GM12878 (cell line): ENCODE measurements around the gene LRP10. TPM values are rescaled to one million over a fixed set of nuclear protein-coding genes. Genes with fewer than 3 reads are reported as not detected.

ENCODE experiments used
- ATAC-seq: fragments of 200-7000 bp; cut with Tn5 transposase; 3 replicates; pipeline ENCODE4 v1.9.1; 2020; ENCODE audit warnings: mild to moderate bottlenecking, moderate library complexity
- BruUV-seq: library from RNA; stranded (reverse); fragments of 400-500 nt; replicated peaks from 2 replicates; lab custom pipeline; 2021; lab: Mats Ljungman, UMichigan
- CTCF ChIA-PET: fragments of 300-600 bp; sonication (Branson Sonifier 250); formaldehyde crosslinking; extraction: SDS; loops from one replicate; lab custom pipeline; 2021; ENCODE audit warnings: inconsistent platforms; lab: Yijun Ruan, JAX
- POLR2A ChIA-PET: fragments of 350-600 bp; formaldehyde crosslinking; extraction: SDS; loops from one replicate; lab custom pipeline; 2021; ENCODE audit warnings: inconsistent platforms; lab: Charles Lee
- RAD21 ChIA-PET: fragments of 300-600 bp; sonication (Branson Sonifier 250); formaldehyde crosslinking; loops from one replicate; lab custom pipeline; 2023; ENCODE audit warnings: antibody characterized with exemption; ENCODE audit not compliant: unreplicated experiment; lab: Charles Lee
- SMC1A ChIA-PET: fragments of 300-600 bp; sonication (Branson Sonifier 250); formaldehyde crosslinking; loops from one replicate; lab custom pipeline; 2023; ENCODE audit not compliant: unreplicated experiment, uncharacterized antibody; lab: Charles Lee
- DNase-seq: peaks from one replicate; pipeline ENCODE4 v3.0.0-alpha.2; 2011; ENCODE audit warnings: low read depth, low spot score
- FAIRE-seq: peaks from 3 replicates; lab custom pipeline; 2011; peaks lifted over from hg19 to GRCh38; lab: Jason Lieb, UNC
- H2AFZ ChIP-seq: 2 replicates; pipeline ENCODE4 v1.6.0; 2011; ENCODE audit warnings: low read depth, low read length, control low read depth; ENCODE audit not compliant: control insufficient read depth
- H3K27ac ChIP-seq: 2 replicates; pipeline ENCODE4 v1.5.1; 2011; ENCODE audit warnings: control low read depth; ENCODE audit not compliant: control insufficient read depth, insufficient read depth
- H3K27me3 ChIP-seq, 2 experiments: replicated peaks in 1 of 2; 2 replicates each; pipeline versions ENCODE4 v1.6.0 to v1.6.1; 2011; ENCODE audit warnings: low read length in 1 of 2; ENCODE audit not compliant: control insufficient read depth in 2 of 2, insufficient read depth in 2 of 2
- H3K36me3 ChIP-seq, 2 experiments: 2 replicates each; pipeline ENCODE4 v1.5.1; 2011; ENCODE audit warnings: low read length in 1 of 2; ENCODE audit not compliant: control insufficient read depth in 2 of 2, insufficient read depth in 2 of 2
- H3K4me1 ChIP-seq: 2 replicates; pipeline ENCODE4 v1.6.1; 2011; ENCODE audit warnings: mild to moderate bottlenecking, low read length, moderate library complexity, mixed read lengths; ENCODE audit not compliant: control insufficient read depth, insufficient read depth
- H3K4me2 ChIP-seq: 2 replicates; pipeline ENCODE4 v1.6.0; 2011; ENCODE audit warnings: control low read depth; ENCODE audit not compliant: control insufficient read depth, insufficient read depth
- H3K4me3 ChIP-seq: fragments of 200-600 bp; sonication (generic); 2 replicates; pipeline ENCODE4 v1.5.1; 2016
- H3K79me2 ChIP-seq: 2 replicates; pipeline ENCODE4 v1.6.0; 2011; ENCODE audit warnings: low read length; ENCODE audit not compliant: control insufficient read depth, insufficient read depth
- H3K9ac ChIP-seq: 2 replicates; pipeline ENCODE4 v1.8.0; 2011; ENCODE audit warnings: low read length, control low read depth, mixed read lengths; ENCODE audit not compliant: control insufficient read depth, insufficient read depth
- H3K9me3 ChIP-seq: replicated peaks from 3 replicates; pipeline ENCODE4 v1.5.1; 2011; ENCODE audit warnings: mild to moderate bottlenecking, low read length; ENCODE audit not compliant: control insufficient read depth, insufficient read depth
- H4K20me1 ChIP-seq: 2 replicates; pipeline ENCODE4 v1.6.0; 2011; ENCODE audit not compliant: control insufficient read depth, insufficient read depth
- CEBPB ChIP-seq, 2 experiments: fragments of 150-350 bp in 1 of 2; IDR thresholded peaks; 2 replicates each; pipeline ENCODE4 v1.6.1; 2012 to 2014; ENCODE audit warnings: low read depth in 2 of 2, low read length in 2 of 2, borderline replicate concordance in 1 of 2, inconsistent platforms in 1 of 2
- EED ChIP-seq: sonication (generic); IDR thresholded peaks from 2 replicates; pipeline ENCODE4 v1.6.1; 2016; ENCODE audit warnings: antibody characterized with exemption, low read depth
- FOS ChIP-seq: IDR thresholded peaks from 3 replicates; pipeline ENCODE4 v1.6.1; 2011; ENCODE audit warnings: borderline replicate concordance; ENCODE audit not compliant: insufficient read length; ENCODE audit errors: extremely low read depth
- IKZF1 ChIP-seq: fragments of 450-650 bp; conservative IDR thresholded peaks from 2 replicates; pipeline ENCODE4 v1.6.1; 2017; ENCODE audit warnings: antibody characterized with exemption, mild to moderate bottlenecking
- NFIC ChIP-seq: IDR thresholded peaks from 2 replicates; pipeline ENCODE4 v1.6.1; 2012; ENCODE audit warnings: low read depth, mild to moderate bottlenecking, inconsistent platforms, low read length, moderate library complexity
- REST ChIP-seq: IDR thresholded peaks from 2 replicates; pipeline ENCODE4 v1.6.1; 2012; ENCODE audit warnings: mild to moderate bottlenecking, low read depth, low read length
- SUZ12 ChIP-seq: fragments of 200-600 bp; sonication (generic); IDR thresholded peaks from one replicate; pipeline ENCODE4 v1.6.1; 2018; ENCODE audit warnings: antibody characterized with exemption, mild to moderate bottlenecking; ENCODE audit not compliant: unreplicated experiment
- TBL1XR1 ChIP-seq: IDR thresholded peaks from 2 replicates; pipeline ENCODE4 v1.6.1; 2012; ENCODE audit warnings: low read depth, low read length, improper control_type of control experiment
- TCF3 ChIP-seq: IDR thresholded peaks from 2 replicates; pipeline ENCODE4 v1.6.1; 2012; ENCODE audit warnings: low read depth, mild to moderate bottlenecking, low read length, borderline replicate concordance; ENCODE audit not compliant: insufficient read depth
- ZZZ3 ChIP-seq: IDR thresholded peaks from 2 replicates; pipeline ENCODE4 v1.6.1; 2011; ENCODE audit warnings: low read depth; ENCODE audit not compliant: control insufficient read depth, insufficient read length
- WGBS: methylation state at CpG from one replicate; pipeline ENCODE4 v1.1.6; 2016; ENCODE audit warnings: low lambda C conversion rate; ENCODE audit not compliant: insufficient replicate concordance, insufficient coverage; ENCODE audit errors: missing lambda C conversion rate; 5-methylcytosine and 5-hydroxymethylcytosine counted together
- in situ Hi-C: fragments of 300-500 bp; cut with MboI; formaldehyde crosslinking; loops from 9 replicates; pipeline ENCODE4 v1.14.3; 2018; ENCODE audit warnings: mixed read lengths
- intact Hi-C: fragments of 100-400 bp; cut with micrococcal nuclease; formaldehyde crosslinking; loops from one replicate; pipeline ENCODE4 v1.14.2; 2022; ENCODE audit not compliant: unreplicated experiment
- polyA plus RNA-seq, 11 experiments: library from polyadenylated mRNA; depleted of rRNA in 4 of 11; unstranded in 6 of 11; stranded (reverse) in 5 of 11; fragments of >200 nt; fragmentation: Nextera tagmentation in 4 of 11; fragmentation: Illumina TruSeq in 1 of 11; extraction: Ambion mirVana in 4 of 11; extraction: Trizol in 1 of 11; gene quantifications; 1 replicate in 1 of 11; 2 replicates in 10 of 11; pipeline versions ENCODE4 v1.2.1 to v1.2.3, GENCODE V29; 2011 to 2016; ENCODE audit warnings: inconsistent platforms in 2 of 11, missing spikeins in 2 of 11, low read depth in 1 of 11
- total RNA-seq, 4 experiments: library from RNA; depleted of rRNA in 3 of 4; stranded (reverse); fragments of >200 nt in 3 of 4; fragmentation: Illumina TruSeq in 1 of 4; extraction: Trizol in 1 of 4; gene quantifications; 2 replicates each; pipeline versions ENCODE4 v1.2.1 to v1.2.3, GENCODE V29; 2013 to 2021
- TF ChIP-seq, protein P1 (sequence below): fragments of 450-650 bp; IDR thresholded peaks from 2 replicates; pipeline ENCODE4 v1.6.1; 2017; ENCODE audit warnings: mild to moderate bottlenecking, low read depth, inconsistent platforms; ENCODE audit not compliant: poor library complexity, severe bottlenecking
- TF ChIP-seq, protein P2 (sequence below): fragments of 450-650 bp; IDR thresholded peaks from 2 replicates; pipeline ENCODE4 v1.6.1; 2016; ENCODE audit warnings: mild to moderate bottlenecking, moderate library complexity, borderline replicate concordance

Gene LRP10
- total and polyA plus RNA-seq, 10 of the 15 experiments (the other 5 are each of a cell fraction or from before 2014, with no cell fraction given) = 3.0 to 56.9 (median 20.9) TPM

DNA sequence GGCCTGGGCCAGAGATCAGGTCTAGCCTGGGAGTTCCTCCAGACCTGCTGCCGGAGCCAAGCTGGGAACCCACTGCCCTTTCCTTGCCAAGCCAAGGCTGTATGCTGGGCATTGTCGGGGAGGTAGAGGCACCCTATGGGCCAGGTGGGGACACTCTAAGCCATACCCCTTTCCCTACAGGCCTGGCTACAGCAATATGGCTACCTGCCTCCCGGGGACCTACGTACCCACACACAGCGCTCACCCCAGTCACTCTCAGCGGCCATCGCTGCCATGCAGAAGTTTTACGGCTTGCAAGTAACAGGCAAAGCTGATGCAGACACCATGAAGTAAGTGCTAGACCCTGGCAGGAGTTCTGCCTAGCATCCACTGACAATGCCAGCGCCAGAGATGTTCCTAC lies 30.2 kb upstream of the LRP10 start (continued):
- no peak for TF ChIP-seq CEBPB (IDR thresholded peaks at IDR 0.05; ENCODE audit: borderline replicate concordance in 1 of 2, low read depth in 2 of 2, low read length in 2 of 2)
- TF ChIP-seq EED = no peak
- no peak for TF ChIP-seq TBL1XR1
- no peak for TF ChIP-seq SUZ12
- no peak for TF ChIP-seq REST
- TF ChIP-seq TCF3 = no peak
- no peak for TF ChIP-seq ZZZ3
- TF ChIP-seq NFIC = no peak
- TF ChIP-seq, all 136 proteins: peak for 0

- Histone ChIP-seq H3K9ac (no peak overlapping the region), H3K4me3 (no peak overlapping the region), H3K27ac (no peak overlapping the region), H3K9me3 (no peaks in the 10 kb centered on the region), H3K27me3 (no peaks in the 10 kb centered on the region), H3K79me2 (no peaks in the 10 kb centered on the region), H4K20me1 (no peaks in the 10 kb centered on the region), H3K4me1 (peaks cover 21% of the 10 kb centered on the region), H3K4me2 (no peak overlapping the region), H2AFZ (no peak overlapping the region), H3K36me3 (no peaks in the 10 kb centered on the region)
- BruUV-seq = no TSS peak
- in situ Hi-C loops = loop anchor here (10.0 kb wide), 1 partner anchor 527 kb away; no protein-coding TSS in a partner anchor
- RAD21 ChIA-PET = no interaction called here
- DNase-seq = no peak
- CTCF ChIA-PET = interaction anchor here (0.9 to 1.7 kb wide), 3 partner anchors 11 to 19 kb away, joined by 3 to 15 read pairs (median 9); no protein-coding TSS in a partner anchor
- no peak for ATAC-seq
- POLR2A ChIA-PET = no interaction called here
- SMC1A ChIA-PET = interaction anchor here (1.3 to 2.0 kb wide), 3 partner anchors 10 to 19 kb away, joined by 4 to 5 read pairs (median 4); no protein-coding TSS in a partner anchor
- WGBS = 61% methylated on average over 8 of the region's 8 CpGs
- intact Hi-C loops = no loop called here
- no peak for FAIRE-seq
- TF ChIP-seq IKZF1 (no peak), FOS (no peak)
- TF ChIP-seq, protein P1, sequence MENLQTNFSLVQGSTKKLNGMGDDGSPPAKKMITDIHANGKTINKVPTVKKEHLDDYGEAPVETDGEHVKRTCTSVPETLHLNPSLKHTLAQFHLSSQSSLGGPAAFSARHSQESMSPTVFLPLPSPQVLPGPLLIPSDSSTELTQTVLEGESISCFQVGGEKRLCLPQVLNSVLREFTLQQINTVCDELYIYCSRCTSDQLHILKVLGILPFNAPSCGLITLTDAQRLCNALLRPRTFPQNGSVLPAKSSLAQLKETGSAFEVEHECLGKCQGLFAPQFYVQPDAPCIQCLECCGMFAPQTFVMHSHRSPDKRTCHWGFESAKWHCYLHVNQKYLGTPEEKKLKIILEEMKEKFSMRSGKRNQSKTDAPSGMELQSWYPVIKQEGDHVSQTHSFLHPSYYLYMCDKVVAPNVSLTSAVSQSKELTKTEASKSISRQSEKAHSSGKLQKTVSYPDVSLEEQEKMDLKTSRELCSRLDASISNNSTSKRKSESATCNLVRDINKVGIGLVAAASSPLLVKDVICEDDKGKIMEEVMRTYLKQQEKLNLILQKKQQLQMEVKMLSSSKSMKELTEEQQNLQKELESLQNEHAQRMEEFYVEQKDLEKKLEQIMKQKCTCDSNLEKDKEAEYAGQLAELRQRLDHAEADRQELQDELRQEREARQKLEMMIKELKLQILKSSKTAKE = no peak
- TF ChIP-seq, protein P2, sequence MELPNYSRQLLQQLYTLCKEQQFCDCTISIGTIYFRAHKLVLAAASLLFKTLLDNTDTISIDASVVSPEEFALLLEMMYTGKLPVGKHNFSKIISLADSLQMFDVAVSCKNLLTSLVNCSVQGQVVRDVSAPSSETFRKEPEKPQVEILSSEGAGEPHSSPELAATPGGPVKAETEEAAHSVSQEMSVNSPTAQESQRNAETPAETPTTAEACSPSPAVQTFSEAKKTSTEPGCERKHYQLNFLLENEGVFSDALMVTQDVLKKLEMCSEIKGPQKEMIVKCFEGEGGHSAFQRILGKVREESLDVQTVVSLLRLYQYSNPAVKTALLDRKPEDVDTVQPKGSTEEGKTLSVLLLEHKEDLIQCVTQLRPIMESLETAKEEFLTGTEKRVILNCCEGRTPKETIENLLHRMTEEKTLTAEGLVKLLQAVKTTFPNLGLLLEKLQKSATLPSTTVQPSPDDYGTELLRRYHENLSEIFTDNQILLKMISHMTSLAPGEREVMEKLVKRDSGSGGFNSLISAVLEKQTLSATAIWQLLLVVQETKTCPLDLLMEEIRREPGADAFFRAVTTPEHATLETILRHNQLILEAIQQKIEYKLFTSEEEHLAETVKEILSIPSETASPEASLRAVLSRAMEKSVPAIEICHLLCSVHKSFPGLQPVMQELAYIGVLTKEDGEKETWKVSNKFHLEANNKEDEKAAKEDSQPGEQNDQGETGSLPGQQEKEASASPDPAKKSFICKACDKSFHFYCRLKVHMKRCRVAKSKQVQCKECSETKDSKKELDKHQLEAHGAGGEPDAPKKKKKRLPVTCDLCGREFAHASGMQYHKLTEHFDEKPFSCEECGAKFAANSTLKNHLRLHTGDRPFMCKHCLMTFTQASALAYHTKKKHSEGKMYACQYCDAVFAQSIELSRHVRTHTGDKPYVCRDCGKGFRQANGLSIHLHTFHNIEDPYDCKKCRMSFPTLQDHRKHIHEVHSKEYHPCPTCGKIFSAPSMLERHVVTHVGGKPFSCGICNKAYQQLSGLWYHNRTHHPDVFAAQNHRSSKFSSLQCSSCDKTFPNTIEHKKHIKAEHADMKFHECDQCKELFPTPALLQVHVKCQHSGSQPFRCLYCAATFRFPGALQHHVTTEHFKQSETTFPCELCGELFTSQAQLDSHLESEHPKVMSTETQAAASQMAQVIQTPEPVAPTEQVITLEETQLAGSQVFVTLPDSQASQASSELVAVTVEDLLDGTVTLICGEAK = no peak
Observed at GRCh38 chr14:22841769-22842168, 29.8 kb upstream of the LRP10 start.
